ENCODE results near the gene OSBP2.

Gene OSBP2

GRCh38 chr22:30882974-30883533 is 188.4 kb downstream of the OSBP2 start:
- DNase-seq (ENCODE audit: low read depth) = no peak
- no peak for TF ChIP-seq CTCF (IDR thresholded peaks at IDR 0.05; ENCODE audit: insufficient read depth, low read depth, low read length, missing control alignments)
- H3K4me3 ChIP-seq (ENCODE audit: low read length) = no peak overlapping the region

GRCh38 chr22:30883586-30884145 is 189.0 kb downstream of the OSBP2 start:
- DNase-seq (ENCODE audit: low read depth) = no peak
- H3K4me3 ChIP-seq (ENCODE audit: low read length) = no peak overlapping the region
- no peak for TF ChIP-seq CTCF (IDR thresholded peaks at IDR 0.05; ENCODE audit: insufficient read depth, low read depth, low read length, missing control alignments)

- no peak for DNase-seq (ENCODE audit: low read depth)
- no peak for TF ChIP-seq CTCF (IDR thresholded peaks at IDR 0.05; ENCODE audit: insufficient read depth, low read depth, low read length, missing control alignments)
- no peak overlapping the region for H3K4me3 ChIP-seq (ENCODE audit: low read length)
Observed at GRCh38 chr22:30884211-30885000, 189.7 kb downstream of the OSBP2 start.

GRCh38 chr22:30885001-30885366 is 190.3 kb downstream of the OSBP2 start:
- no peak for TF ChIP-seq CTCF (IDR thresholded peaks at IDR 0.05; ENCODE audit: insufficient read depth, low read depth, low read length, missing control alignments)
- no peak for DNase-seq (ENCODE audit: low read depth)
- H3K4me3 ChIP-seq (ENCODE audit: low read length) = no peak overlapping the region

GRCh38 chr22:30885591-30885990 is 190.9 kb downstream of the OSBP2 start:
- DNase-seq (ENCODE audit: low read depth) = no peak
- TF ChIP-seq CTCF (IDR thresholded peaks at IDR 0.05; ENCODE audit: insufficient read depth, low read depth, low read length, missing control alignments) = no peak
- H3K4me3 ChIP-seq (ENCODE audit: low read length) = no peak overlapping the region

GRCh38 chr22:30887453-30887852 is 192.8 kb downstream of the OSBP2 start:
- H3K4me3 ChIP-seq (ENCODE audit: low read length) = no peak overlapping the region
- no peak for DNase-seq (ENCODE audit: low read depth)
- TF ChIP-seq CTCF (IDR thresholded peaks at IDR 0.05; ENCODE audit: insufficient read depth, low read depth, low read length, missing control alignments) = no peak
